ENCODE measurements around the gene CPVL. TPM values are rescaled to one million over a fixed set of nuclear protein-coding genes. Genes with fewer than 3 reads are reported as not detected.

Gene CPVL
- total and polyA plus RNA-seq, 2 of the 8 experiments (the other 6 are each of a cell fraction or from before 2014, with no cell fraction given) = 40.0 to 55.0 TPM

DNA sequence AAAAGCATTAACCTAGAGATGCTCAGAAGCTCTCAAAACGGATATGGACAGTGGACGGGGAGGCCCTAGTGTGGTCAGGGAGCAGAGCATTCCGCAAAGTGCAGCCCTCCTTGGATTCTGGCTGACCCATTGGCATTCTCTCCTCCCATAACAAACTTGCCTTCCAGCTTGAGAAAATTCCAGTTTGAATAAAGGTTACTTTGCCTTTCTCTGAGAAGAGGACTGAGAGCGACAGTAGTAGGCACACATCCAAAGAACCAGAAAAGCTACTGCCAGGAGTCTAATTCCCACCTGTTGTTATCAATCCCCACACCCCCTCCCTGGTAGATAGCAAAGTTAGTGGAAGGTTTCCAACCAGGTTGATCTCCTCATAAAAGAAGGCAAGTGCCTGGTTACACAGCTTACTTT, 103.5 kb downstream of the CPVL start (continued):
- TF ChIP-seq EP300 (IDR thresholded peaks at IDR 0.05; ENCODE audit: borderline replicate concordance in 1 of 2, low read depth in 2 of 2, low read length in 2 of 2) (no peak), RNF2 (IDR thresholded peaks at IDR 0.05; ENCODE audit: borderline replicate concordance, low read depth, low read length, missing control alignments, poor library complexity, severe bottlenecking) (no peak), RBBP5 (IDR thresholded peaks at IDR 0.05; ENCODE audit: borderline replicate concordance, low read depth, low read length) (no peak)

Measured in H1 (cell line).